ENCODE data around the gene BTNL9.
"Not testable (repeated sequence)": the region's sequence is repeated elsewhere in the genome, so short reads cannot be mapped to it uniquely, and the experiment has no call there.

GRCh38 chr5:181017448-181017847 lies 22.6 kb upstream of the BTNL9 start:
- TF ChIP-seq AFF4 (CRISPR knock-in tag; IDR thresholded peaks at IDR 0.05); TAF1 (CRISPR knock-in tag; IDR thresholded peaks at IDR 0.05); ZNF672 (CRISPR knock-in tag; IDR thresholded peaks at IDR 0.05); CENPX (CRISPR knock-in tag; IDR thresholded peaks at IDR 0.05); ZNF720 (CRISPR knock-in tag; IDR thresholded peaks at IDR 0.05); TFE3 (CRISPR knock-in tag; IDR thresholded peaks at IDR 0.05); ZNF772 (CRISPR knock-in tag; IDR thresholded peaks at IDR 0.05); ZNF335 (CRISPR knock-in tag; IDR thresholded peaks at IDR 0.05); ZNF510 (CRISPR knock-in tag; IDR thresholded peaks at IDR 0.05; ENCODE audit: low read depth); ZNF354B (CRISPR knock-in tag; IDR thresholded peaks at IDR 0.05); ZNF619 (CRISPR knock-in tag; IDR thresholded peaks at IDR 0.05); SMC3 (IDR thresholded peaks at IDR 0.05; ENCODE audit: low read length); ZNF431 (CRISPR knock-in tag; IDR thresholded peaks at IDR 0.05; ENCODE audit: borderline replicate concordance, low read depth); HNRNPK (IDR thresholded peaks at IDR 0.05; ENCODE audit: low read depth, low read length, poor library complexity, severe bottlenecking): not testable (repeated sequence)
